Measurements from ENCODE around the gene PIGS.

The PIGS gene

GRCh38 chr17:28506763-28507487 is 64.4 kb downstream of the PIGS start:
- DNase-seq (ENCODE audit: low spot score), result no peak

GRCh38 chr17:28505986-28506665 is 65.2 kb downstream of the PIGS start, which contains the start of gene FOXN1:
Gene FOXN1 (plus strand): TSS chr17:28506348. CDS start chr17:28523970, 17,622 bp downstream.
- DNase-seq (ENCODE audit: low spot score), result no peak

- DNase-seq (ENCODE audit: low spot score), result no peak
Measured at GRCh38 chr17:28503420-28503819, 67.9 kb downstream of the PIGS start.

Measured in AG20443 (cell line).